OCI-LY1 (cell line): Measurements from ENCODE around the gene GATA2.

ENCODE experiments used
- H2AFZ ChIP-seq: fragments of 200-600 bp; sonication (generic), shearing (Covaris generic); 2 replicates; pipeline ENCODE4 v1.6.0; 2014; ENCODE audit warnings: antibody characterized with exemption, mild to moderate bottlenecking, low read length
- H3F3A ChIP-seq: fragments of 200-600 bp; sonication (generic), shearing (Covaris generic); 2 replicates; pipeline ENCODE4 v1.6.0; 2014; ENCODE audit warnings: mild to moderate bottlenecking, antibody characterized with exemption, low read length, moderate library complexity; ENCODE audit not compliant: insufficient read depth
- H3K27ac ChIP-seq: fragments of 200-600 bp; sonication (generic); 2 replicates; pipeline ENCODE4 v1.5.1; 2014; ENCODE audit warnings: low read length, mixed run types, mild to moderate bottlenecking, low read depth; ENCODE audit not compliant: poor library complexity, severe bottlenecking
- H3K27me3 ChIP-seq: fragments of 200-600 bp; sonication (generic); 2 replicates; pipeline ENCODE4 v1.6.0; 2014; ENCODE audit warnings: antibody characterized with exemption, mild to moderate bottlenecking, low read length, moderate library complexity; ENCODE audit not compliant: insufficient read depth
- H3K36me3 ChIP-seq: fragments of 200-600 bp; sonication (generic); 2 replicates; pipeline ENCODE4 v1.6.1; 2014; ENCODE audit warnings: mild to moderate bottlenecking, antibody characterized with exemption, low read length, moderate library complexity, mixed read lengths; ENCODE audit not compliant: insufficient read depth
- H3K4me1 ChIP-seq: fragments of 200-600 bp; sonication (generic); 2 replicates; pipeline ENCODE4 v1.5.1; 2014; ENCODE audit warnings: mild to moderate bottlenecking, low read length, moderate library complexity; ENCODE audit not compliant: insufficient read depth, severe bottlenecking
- H3K4me2 ChIP-seq: fragments of 200-600 bp; sonication (generic), shearing (Covaris generic); 2 replicates; pipeline ENCODE4 v1.6.1; 2014; ENCODE audit warnings: low read length
- H3K4me3 ChIP-seq: fragments of 200-600 bp; sonication (generic); 2 replicates; pipeline ENCODE4 v1.5.1; 2014; ENCODE audit warnings: low read length, low read depth, mild to moderate bottlenecking, mixed read lengths; ENCODE audit not compliant: poor library complexity, severe bottlenecking
- H3K79me2 ChIP-seq: fragments of 200-600 bp; shearing (Covaris generic); 2 replicates; pipeline ENCODE4 v1.6.1; 2016; ENCODE audit warnings: mixed run types, low read length, mixed read lengths; ENCODE audit not compliant: insufficient read depth
- H3K9ac ChIP-seq: fragments of 200-600 bp; sonication (generic), shearing (Covaris generic); 2 replicates; pipeline ENCODE4 v1.6.1; 2014; ENCODE audit warnings: mild to moderate bottlenecking, low read length, mixed read lengths
- H3K9me2 ChIP-seq: fragments of 200-600 bp; sonication (generic), shearing (Covaris generic); 2 replicates; pipeline ENCODE4 v1.6.1; 2014; ENCODE audit warnings: low read depth, mild to moderate bottlenecking, low read length, mixed read lengths
- H3K9me3 ChIP-seq: fragments of 200-600 bp; shearing (Covaris generic); 2 replicates; pipeline ENCODE4 v1.6.1; 2014; ENCODE audit warnings: low read length, mixed read lengths
- H4K20me1 ChIP-seq: fragments of 200-600 bp; sonication (generic), shearing (Covaris generic); 2 replicates; pipeline ENCODE4 v1.6.0; 2016; ENCODE audit warnings: mild to moderate bottlenecking, low read length; ENCODE audit not compliant: insufficient read depth
- CTCF ChIP-seq: fragments of 200-600 bp; sonication (generic), shearing (Covaris generic); IDR thresholded peaks from 2 replicates; pipeline ENCODE4 v1.5.1; 2017; ENCODE audit warnings: mild to moderate bottlenecking, antibody characterized with exemption, low read length, moderate library complexity, mixed read lengths
- EZH2 ChIP-seq: fragments of 200-600 bp; sonication (generic), shearing (Covaris generic); IDR thresholded peaks from 2 replicates; pipeline ENCODE4 v1.8.0; 2017; ENCODE audit warnings: borderline replicate concordance, mixed run types, mild to moderate bottlenecking, antibody characterized with exemption, low read length, moderate library complexity, mixed read lengths

The GATA2 gene

GRCh38 chr3:128436214-128436613 lies 56.8 kb downstream of the GATA2 start:
- Histone ChIP-seq H3K27me3 (peaks cover 13% of the 10 kb centered on the region; the same call in 1 of the 2 replicates), H3K36me3 (no peaks in the 10 kb centered on the region), H4K20me1 (no peaks in the 10 kb centered on the region), H3K9me2 (no peaks in the 10 kb centered on the region), H3K4me3 (no peak overlapping the region), H3K9ac (no peak overlapping the region), H3K4me2 (no peak overlapping the region), H3K27ac (no peak overlapping the region), H3K4me1 (no peaks in the 10 kb centered on the region), H3K9me3 (no peaks in the 10 kb centered on the region), H2AFZ (no peak overlapping the region), H3F3A (no peaks in the 10 kb centered on the region), H3K79me2 (no peaks in the 10 kb centered on the region)
- TF ChIP-seq CTCF: no peak
- no peak for TF ChIP-seq EZH2

- H3K27me3 ChIP-seq: peaks cover 13% of the 10 kb centered on the region; the same call in 1 of the 2 replicates
- H3F3A ChIP-seq: no peaks in the 10 kb centered on the region
- H3K4me3 ChIP-seq: no peak overlapping the region
- no peaks in the 10 kb centered on the region for H3K79me2 ChIP-seq
- no peaks in the 10 kb centered on the region for H3K9me2 ChIP-seq
- no peaks in the 10 kb centered on the region for H3K9me3 ChIP-seq
- no peak overlapping the region for H3K27ac ChIP-seq
- H3K4me2 ChIP-seq: no peak overlapping the region
- TF ChIP-seq CTCF (no peak), EZH2 (no peak)
- H3K4me1 ChIP-seq: no peaks in the 10 kb centered on the region
- no peaks in the 10 kb centered on the region for H4K20me1 ChIP-seq
- no peak overlapping the region for H3K9ac ChIP-seq
- H2AFZ ChIP-seq: no peak overlapping the region
- H3K36me3 ChIP-seq: no peaks in the 10 kb centered on the region
Observed at GRCh38 chr3:128435561-128435960, 57.4 kb downstream of the GATA2 start.

GRCh38 chr3:128435058-128435457 lies 57.9 kb downstream of the GATA2 start:
- no peaks in the 10 kb centered on the region for H3K36me3 ChIP-seq
- H3K27ac ChIP-seq: no peak overlapping the region
- H3K9me2 ChIP-seq: no peaks in the 10 kb centered on the region
- no peaks in the 10 kb centered on the region for H3K79me2 ChIP-seq
- H3K27me3 ChIP-seq: peaks cover 13% of the 10 kb centered on the region; the same call in 1 of the 2 replicates
- no peak overlapping the region for H3K4me3 ChIP-seq
- TF ChIP-seq EZH2 (no peak), CTCF (no peak)
- H3K4me2 ChIP-seq: no peak overlapping the region
- H3F3A ChIP-seq: no peaks in the 10 kb centered on the region
- no peaks in the 10 kb centered on the region for H4K20me1 ChIP-seq
- no peaks in the 10 kb centered on the region for H3K4me1 ChIP-seq
- no peaks in the 10 kb centered on the region for H3K9me3 ChIP-seq
- H2AFZ ChIP-seq: no peak overlapping the region
- H3K9ac ChIP-seq: no peak overlapping the region
